Measurements from ENCODE around the gene CDYL.

CDYL gene

GRCh38 chr6:4786996-4787395 lies 10.8 kb downstream of the CDYL start:
- Mint-ChIP-seq H3K9me3 (peaks cover 6% of the 10 kb centered on the region), H3K36me3 (peaks cover 3% of the 10 kb centered on the region), H3K4me1 (peaks cover 83% of the 10 kb centered on the region), H3K4me3 (peak overlapping the region; percentile 15), H3K27me3 (no peaks in the 10 kb centered on the region), H3K27ac (no peak overlapping the region)

- Mint-ChIP-seq H3K4me1 (peaks cover 69% of the 10 kb centered on the region), H3K27me3 (no peaks in the 10 kb centered on the region), H3K36me3 (peaks cover 3% of the 10 kb centered on the region), H3K27ac (no peak overlapping the region), H3K4me3 (no peak overlapping the region), H3K9me3 (peaks cover 6% of the 10 kb centered on the region)
Measured at GRCh38 chr6:4788482-4788881, 12.3 kb downstream of the CDYL start.

- H3K27ac Mint-ChIP-seq = peak overlapping the region; percentile 21
- peaks cover 3% of the 10 kb centered on the region for H3K36me3 Mint-ChIP-seq
- H3K9me3 Mint-ChIP-seq = peaks cover under 1% of the 10 kb centered on the region
- no peaks in the 10 kb centered on the region for H3K27me3 Mint-ChIP-seq
- H3K4me1 Mint-ChIP-seq = peaks cover 63% of the 10 kb centered on the region
- H3K4me3 Mint-ChIP-seq = peak overlapping the region; percentile 41
Measured at GRCh38 chr6:4788953-4789584, 12.9 kb downstream of the CDYL start.

- no peak overlapping the region for H3K27ac Mint-ChIP-seq
- no peaks in the 10 kb centered on the region for H3K27me3 Mint-ChIP-seq
- H3K36me3 Mint-ChIP-seq = peaks cover 3% of the 10 kb centered on the region
- H3K4me3 Mint-ChIP-seq = no peak overlapping the region
- peaks cover 53% of the 10 kb centered on the region for H3K4me1 Mint-ChIP-seq
- no peaks in the 10 kb centered on the region for H3K9me3 Mint-ChIP-seq
Measured at GRCh38 chr6:4790158-4790899, 14.1 kb downstream of the CDYL start.

- Mint-ChIP-seq H3K9me3 (no peaks in the 10 kb centered on the region), H3K36me3 (peaks cover 7% of the 10 kb centered on the region), H3K4me1 (peaks cover 49% of the 10 kb centered on the region)
Measured at GRCh38 chr6:4794140-4794707, 18.0 kb downstream of the CDYL start.

GRCh38 chr6:4797587-4797986 lies 21.4 kb downstream of the CDYL start:
- H3K4me1 Mint-ChIP-seq = peaks cover 53% of the 10 kb centered on the region
- H3K27ac Mint-ChIP-seq = no peak overlapping the region
- peaks cover 7% of the 10 kb centered on the region for H3K36me3 Mint-ChIP-seq
- no peaks in the 10 kb centered on the region for H3K27me3 Mint-ChIP-seq
- H3K4me3 Mint-ChIP-seq = no peak overlapping the region
- no peaks in the 10 kb centered on the region for H3K9me3 Mint-ChIP-seq

More at GRCh38 chr6:4794140-4794707, 18.0 kb downstream of the CDYL start:
- no peak overlapping the region for H3K4me3 Mint-ChIP-seq
- H3K27ac Mint-ChIP-seq = no peak overlapping the region
- H3K27me3 Mint-ChIP-seq = no peaks in the 10 kb centered on the region

- no peaks in the 10 kb centered on the region for H3K27me3 Mint-ChIP-seq
- no peak overlapping the region for H3K4me3 Mint-ChIP-seq
- H3K9me3 Mint-ChIP-seq = no peaks in the 10 kb centered on the region
- H3K36me3 Mint-ChIP-seq = peaks cover 7% of the 10 kb centered on the region
- H3K27ac Mint-ChIP-seq = no peak overlapping the region
- H3K4me1 Mint-ChIP-seq = peaks cover 76% of the 10 kb centered on the region
Measured at GRCh38 chr6:4799912-4800311, 23.7 kb downstream of the CDYL start.

GRCh38 chr6:4800662-4801061 lies 24.5 kb downstream of the CDYL start:
- H3K9me3 Mint-ChIP-seq = no peaks in the 10 kb centered on the region
- peaks cover 84% of the 10 kb centered on the region for H3K4me1 Mint-ChIP-seq
- no peaks in the 10 kb centered on the region for H3K27me3 Mint-ChIP-seq
- H3K27ac Mint-ChIP-seq = no peak overlapping the region
- peaks cover 7% of the 10 kb centered on the region for H3K36me3 Mint-ChIP-seq
- no peak overlapping the region for H3K4me3 Mint-ChIP-seq

- Mint-ChIP-seq H3K9me3 (no peaks in the 10 kb centered on the region), H3K27me3 (no peaks in the 10 kb centered on the region), H3K4me1 (peaks cover 88% of the 10 kb centered on the region), H3K36me3 (peaks cover 7% of the 10 kb centered on the region), H3K4me3 (peak overlapping the region; percentile 51), H3K27ac (peak overlapping the region; percentile 36)
Measured at GRCh38 chr6:4801491-4802110, 25.4 kb downstream of the CDYL start.

GRCh38 chr6:4802312-4802935 lies 26.2 kb downstream of the CDYL start:
- H3K4me1 Mint-ChIP-seq = peaks cover 86% of the 10 kb centered on the region
- H3K27ac Mint-ChIP-seq = no peak overlapping the region

GRCh38 chr6:4803343-4803744 lies 27.1 kb downstream of the CDYL start:
- H3K9me3 Mint-ChIP-seq = no peaks in the 10 kb centered on the region
- H3K4me1 Mint-ChIP-seq = peaks cover 83% of the 10 kb centered on the region
- H3K4me3 Mint-ChIP-seq = no peak overlapping the region
- no peaks in the 10 kb centered on the region for H3K27me3 Mint-ChIP-seq
- H3K27ac Mint-ChIP-seq = no peak overlapping the region
- H3K36me3 Mint-ChIP-seq = peaks cover 4% of the 10 kb centered on the region

More at GRCh38 chr6:4802312-4802935, 26.2 kb downstream of the CDYL start:
- Mint-ChIP-seq H3K4me3 (peak overlapping the region; percentile 11), H3K9me3 (no peaks in the 10 kb centered on the region), H3K36me3 (peaks cover 7% of the 10 kb centered on the region), H3K27me3 (no peaks in the 10 kb centered on the region)

- no peak overlapping the region for H3K27ac Mint-ChIP-seq
- H3K27me3 Mint-ChIP-seq = no peaks in the 10 kb centered on the region
- H3K4me1 Mint-ChIP-seq = peaks cover 85% of the 10 kb centered on the region
- H3K36me3 Mint-ChIP-seq = peaks cover 7% of the 10 kb centered on the region
- peaks cover 5% of the 10 kb centered on the region for H3K9me3 Mint-ChIP-seq
- H3K4me3 Mint-ChIP-seq = no peak overlapping the region
Measured at GRCh38 chr6:4804095-4804494, 27.9 kb downstream of the CDYL start.

GRCh38 chr6:4805553-4806336 lies 29.5 kb downstream of the CDYL start:
- Mint-ChIP-seq H3K36me3 (peaks cover 13% of the 10 kb centered on the region), H3K4me3 (no peak overlapping the region), H3K9me3 (peaks cover 13% of the 10 kb centered on the region), H3K27me3 (no peaks in the 10 kb centered on the region), H3K27ac (no peak overlapping the region), H3K4me1 (peaks cover 89% of the 10 kb centered on the region)

GRCh38 chr6:4806337-4806725 lies 30.1 kb downstream of the CDYL start:
- peaks cover 13% of the 10 kb centered on the region for H3K9me3 Mint-ChIP-seq
- H3K36me3 Mint-ChIP-seq = peaks cover 13% of the 10 kb centered on the region
- no peak overlapping the region for H3K27ac Mint-ChIP-seq
- no peak overlapping the region for H3K4me3 Mint-ChIP-seq
- H3K27me3 Mint-ChIP-seq = no peaks in the 10 kb centered on the region
- H3K4me1 Mint-ChIP-seq = peaks cover 89% of the 10 kb centered on the region

- peaks cover 13% of the 10 kb centered on the region for H3K36me3 Mint-ChIP-seq
- no peak overlapping the region for H3K27ac Mint-ChIP-seq
- H3K4me3 Mint-ChIP-seq = no peak overlapping the region
- no peaks in the 10 kb centered on the region for H3K27me3 Mint-ChIP-seq
- H3K9me3 Mint-ChIP-seq = peaks cover 13% of the 10 kb centered on the region
- peaks cover 88% of the 10 kb centered on the region for H3K4me1 Mint-ChIP-seq
Measured at GRCh38 chr6:4806791-4807190, 30.6 kb downstream of the CDYL start.

Measured in activated naive CD4-positive, alpha-beta T cell treated with anti-CD3 and anti-CD28 coated beads, Interleukin-2, amount 50 U/mL, for 24 hours (primary cell).